ENCODE data around the gene MID1.

Gene MID1

DNA sequence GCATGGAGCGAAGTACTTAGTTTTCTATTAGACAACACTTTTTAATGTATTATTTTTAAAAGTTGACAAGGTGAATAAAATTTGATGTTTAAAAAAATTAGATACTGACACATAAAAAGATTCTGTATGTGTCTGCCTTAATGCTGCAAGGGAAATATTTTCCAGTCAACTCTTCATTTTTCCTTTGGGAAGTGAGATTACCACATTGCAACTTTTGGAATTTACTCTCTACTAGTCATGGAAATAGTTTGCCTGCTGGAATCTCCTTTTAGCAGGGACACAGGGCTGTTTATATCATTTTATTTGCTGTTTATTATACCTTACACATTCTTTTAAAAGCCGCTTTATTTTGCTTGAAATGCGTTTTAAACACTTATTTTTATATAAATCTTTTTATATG, 135.1 kb downstream of the MID1 start:
- no peak for DNase-seq (ENCODE audit: low read depth)

DNA sequence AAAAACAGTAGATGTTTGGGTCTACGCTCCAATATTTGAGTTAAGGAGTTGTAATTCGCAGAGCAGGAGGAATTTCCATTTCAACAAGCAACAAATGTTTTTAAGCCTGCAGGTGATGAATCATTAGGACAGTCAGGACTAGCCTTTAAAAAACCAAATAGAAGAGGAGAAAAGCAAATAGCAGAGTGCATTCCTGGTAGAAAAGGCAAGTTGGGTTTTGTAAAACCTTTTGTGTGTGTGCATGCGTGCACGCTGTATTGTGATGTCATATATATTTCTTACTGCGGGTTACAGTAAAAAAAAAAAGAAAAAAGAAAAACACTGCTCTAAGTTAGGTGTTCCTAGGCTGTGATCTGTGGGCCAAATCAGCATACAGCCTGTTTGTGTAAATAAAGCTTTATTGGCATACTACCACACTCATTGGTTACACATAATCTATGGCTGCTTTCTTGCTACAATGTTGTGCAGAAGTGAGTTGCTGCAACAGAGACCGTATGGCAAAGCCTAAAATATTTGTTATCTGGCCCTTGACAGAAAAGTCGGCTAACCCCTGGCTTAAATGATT, 135.6 kb downstream of the MID1 start:
- DNase-seq (ENCODE audit: low read depth), result no peak

DNA sequence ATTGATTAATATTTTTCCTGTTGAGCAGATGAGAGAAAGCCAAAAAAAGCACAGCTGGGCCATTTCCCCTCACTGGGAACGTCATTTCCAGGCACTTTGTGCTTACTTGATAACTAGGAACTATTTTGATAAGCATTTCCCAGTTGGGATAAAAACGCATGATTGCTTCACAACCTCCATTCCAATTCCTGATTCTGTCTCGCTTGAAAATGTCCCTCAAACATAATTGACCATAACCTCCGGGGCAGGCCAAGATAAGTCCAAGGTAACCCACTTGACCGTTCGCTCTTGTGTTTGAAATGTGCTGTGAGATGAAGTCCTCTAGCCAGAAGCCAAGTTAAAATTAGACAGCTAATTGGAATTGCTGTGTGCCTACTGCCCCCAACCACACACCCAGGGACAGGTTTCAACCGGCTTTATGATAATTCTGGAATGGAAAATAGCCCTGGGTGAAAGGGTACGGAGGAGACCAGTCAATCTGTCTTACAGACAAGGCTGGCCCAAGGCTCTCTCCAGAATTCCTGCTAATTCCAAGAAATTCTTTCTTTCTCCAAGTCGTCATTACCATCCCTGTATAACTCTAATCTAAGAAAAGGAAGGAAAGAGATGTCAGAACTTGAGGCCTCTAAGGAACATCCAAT, 137.1 kb downstream of the MID1 start:
- no peak for DNase-seq (ENCODE audit: low read depth)

DNA sequence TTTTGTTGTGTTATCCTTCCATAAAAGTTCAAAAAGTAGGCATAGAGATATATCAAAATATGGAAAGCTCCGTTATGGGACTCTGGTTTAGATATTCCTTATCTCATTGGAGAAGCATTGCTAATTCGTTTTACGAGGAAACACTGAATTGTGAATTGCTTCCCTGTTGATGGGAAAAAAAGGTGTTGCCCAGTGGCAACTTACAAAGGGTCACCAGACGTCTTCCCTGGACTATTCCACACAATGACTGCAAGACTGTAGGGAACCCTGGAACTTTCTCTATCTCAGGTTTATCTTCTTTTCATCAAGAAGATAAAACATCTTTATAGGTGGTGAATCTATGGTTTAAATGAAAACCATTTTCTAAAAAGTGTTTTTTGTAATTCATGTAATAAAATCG, 137.7 kb downstream of the MID1 start:
- no peak for DNase-seq (ENCODE audit: low read depth)

DNA sequence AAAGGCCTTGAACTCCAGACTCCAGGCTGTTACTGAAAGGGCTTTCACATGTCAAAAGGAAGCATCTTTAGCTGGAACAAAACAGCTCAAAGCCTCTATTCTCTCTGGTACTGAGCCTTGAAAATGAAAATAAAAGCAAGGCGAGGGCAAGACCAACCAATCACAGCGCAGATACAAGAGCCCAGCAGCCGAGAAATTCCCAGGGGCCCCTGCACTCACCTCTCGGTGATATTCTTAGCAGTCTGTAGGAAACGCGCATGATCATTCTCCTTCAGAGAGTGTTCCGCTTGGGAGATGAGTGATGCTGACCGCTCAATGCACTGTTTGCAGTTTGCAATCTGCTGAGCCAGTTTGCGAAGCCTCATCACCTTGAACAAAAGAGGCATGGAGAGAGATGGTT, 138.1 kb downstream of the MID1 start:
- DNase-seq (ENCODE audit: low read depth), result no peak

DNA sequence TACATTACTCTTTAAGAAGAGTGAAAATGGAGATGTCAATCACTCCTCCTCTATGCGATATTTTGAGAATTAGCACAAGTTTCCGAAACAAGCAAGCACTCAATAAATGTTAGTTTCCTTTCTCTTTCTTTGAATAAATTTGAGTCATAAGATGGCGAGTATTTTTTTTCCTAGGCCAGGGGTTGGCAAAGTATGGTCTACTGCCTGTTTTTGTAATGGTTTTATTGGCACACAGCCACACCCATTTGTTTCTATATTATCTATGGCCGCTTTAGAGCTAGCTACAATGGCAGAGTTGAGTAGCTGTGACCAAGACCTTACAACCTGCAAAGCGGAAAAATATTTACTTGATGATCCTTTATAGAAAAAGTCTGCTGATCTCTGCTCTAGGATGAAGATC, 139.5 kb downstream of the MID1 start:
- DNase-seq (ENCODE audit: low read depth), result no peak

DNA sequence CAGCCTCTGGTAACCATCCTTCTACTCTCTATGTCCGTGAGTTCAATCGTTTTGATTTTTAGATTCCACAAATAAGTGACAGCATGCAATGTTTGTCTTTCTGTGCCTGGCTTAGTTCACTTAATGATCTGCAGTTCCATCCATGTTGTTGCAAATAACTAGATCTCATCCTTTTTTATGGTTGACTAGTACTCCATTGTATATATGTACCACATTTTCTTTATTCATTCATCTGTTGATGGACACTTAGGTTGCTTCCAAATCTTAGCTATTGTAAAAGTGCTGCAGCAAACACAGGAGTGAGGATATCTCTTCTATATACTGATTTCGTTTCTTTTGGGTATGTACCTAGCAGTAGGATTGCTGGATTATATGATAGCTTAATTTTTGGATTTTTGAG, 140.9 kb downstream of the MID1 start:
- no peak for DNase-seq (ENCODE audit: low read depth)

DNA sequence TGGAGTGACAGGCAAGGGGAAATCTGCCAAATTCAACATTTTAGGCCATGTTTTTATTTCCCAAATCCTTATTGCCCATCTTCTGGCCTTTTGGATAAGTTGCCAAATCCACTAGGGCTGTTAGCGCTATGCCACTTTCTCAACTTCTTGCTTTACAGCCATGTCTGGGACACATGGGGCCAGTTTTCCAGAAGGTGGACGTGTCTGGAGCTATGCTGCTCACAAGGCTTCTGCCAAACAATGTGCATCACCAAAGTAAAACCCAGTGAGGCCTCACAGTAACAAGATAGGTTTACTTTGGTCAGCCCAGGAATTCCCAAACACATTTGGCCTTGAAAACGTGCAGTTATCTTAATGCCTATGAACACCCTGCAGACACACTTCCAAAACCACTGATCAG, 142.9 kb downstream of the MID1 start:
- no peak for DNase-seq (ENCODE audit: low read depth)

DNA sequence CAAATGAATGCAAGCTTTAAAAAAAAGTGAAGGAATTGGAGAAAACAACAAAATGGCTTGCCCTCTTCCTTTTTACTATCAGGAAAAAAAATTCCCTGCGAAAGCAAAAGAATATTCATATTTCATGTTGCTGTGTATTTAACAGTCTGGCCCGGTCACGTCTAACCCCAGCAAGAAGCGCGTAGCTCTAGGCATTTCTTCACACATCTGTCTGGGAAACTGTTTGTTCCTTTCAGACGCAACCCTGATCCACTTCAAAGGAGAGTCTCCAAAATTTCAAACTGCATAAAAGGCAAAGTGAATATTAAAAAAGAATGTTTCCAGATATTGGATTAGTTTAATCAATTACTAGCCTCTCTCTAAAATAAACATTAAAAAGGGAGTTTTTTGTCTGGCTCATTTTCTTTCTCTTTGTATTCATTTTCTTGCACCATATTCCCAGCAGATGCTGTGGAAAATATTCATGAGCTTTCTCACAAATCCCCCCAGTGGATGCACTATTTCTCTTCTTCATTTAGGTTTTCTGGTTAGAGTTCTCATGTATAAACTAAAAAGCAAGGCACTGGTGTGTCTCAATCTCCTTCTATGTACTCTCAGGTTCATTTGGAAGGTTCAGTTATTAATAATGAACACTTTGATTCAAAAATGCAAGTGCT, 145.3 kb downstream of the MID1 start:
- no peak for DNase-seq (ENCODE audit: low read depth)

DNA sequence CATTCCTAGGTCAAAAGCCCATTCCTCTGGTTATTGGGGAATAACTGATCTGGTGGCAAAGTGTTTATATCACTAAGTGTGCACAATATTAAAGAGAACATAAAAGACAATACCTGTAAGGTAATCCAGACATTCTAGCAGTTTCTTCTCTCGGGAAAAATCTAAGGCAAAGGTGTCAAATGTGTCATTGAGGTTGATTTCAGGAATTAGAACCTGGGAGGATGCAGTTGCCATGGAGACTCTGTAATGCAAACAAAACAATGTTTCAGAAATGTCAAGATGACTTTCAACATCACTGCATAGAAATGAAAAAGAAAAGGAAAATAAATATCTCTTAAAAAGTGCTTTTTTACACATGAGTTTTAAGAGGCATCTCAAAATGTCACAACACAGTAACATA, 145.9 kb downstream of the MID1 start:
- no peak for DNase-seq (ENCODE audit: low read depth)

DNA sequence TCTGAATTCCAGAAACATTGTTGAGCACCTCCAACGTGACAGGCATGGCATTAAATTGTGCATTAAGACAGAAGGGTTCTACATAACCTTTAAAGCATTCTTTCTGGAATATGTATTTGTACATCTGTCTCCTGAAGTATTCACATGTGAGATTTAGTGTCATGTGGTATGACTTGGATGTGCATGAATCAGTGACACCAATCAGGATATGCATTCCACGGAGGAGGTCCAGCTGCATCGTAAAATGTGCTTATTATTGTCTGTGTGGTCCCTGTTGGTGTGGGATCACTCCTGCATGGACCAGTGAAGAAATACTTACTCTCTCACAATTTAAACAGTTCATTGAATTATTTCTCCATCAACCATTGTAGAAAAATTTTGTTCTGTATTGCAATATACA, 149.0 kb downstream of the MID1 start:
- no peak for DNase-seq (ENCODE audit: low read depth)

DNA sequence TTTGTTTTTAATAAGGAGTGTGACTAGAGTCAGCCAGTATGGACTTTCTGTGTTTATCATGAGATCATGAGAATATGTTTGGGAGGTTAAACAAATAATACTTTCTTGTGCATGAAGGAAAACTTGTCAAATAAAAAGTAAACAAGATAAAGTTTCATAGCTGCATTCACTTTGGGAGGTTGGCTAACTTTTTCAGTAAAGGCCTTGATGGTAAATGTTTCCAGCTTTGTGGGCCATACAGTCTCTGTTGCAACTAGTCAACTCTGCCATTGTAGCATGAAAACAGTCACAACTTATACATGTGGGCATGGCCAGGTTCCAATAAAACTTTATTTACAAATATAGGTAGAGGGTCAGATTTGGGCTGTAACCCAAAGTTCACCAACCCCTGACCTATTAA, 150.4 kb downstream of the MID1 start:
- DNase-seq (ENCODE audit: low read depth), result no peak

DNA sequence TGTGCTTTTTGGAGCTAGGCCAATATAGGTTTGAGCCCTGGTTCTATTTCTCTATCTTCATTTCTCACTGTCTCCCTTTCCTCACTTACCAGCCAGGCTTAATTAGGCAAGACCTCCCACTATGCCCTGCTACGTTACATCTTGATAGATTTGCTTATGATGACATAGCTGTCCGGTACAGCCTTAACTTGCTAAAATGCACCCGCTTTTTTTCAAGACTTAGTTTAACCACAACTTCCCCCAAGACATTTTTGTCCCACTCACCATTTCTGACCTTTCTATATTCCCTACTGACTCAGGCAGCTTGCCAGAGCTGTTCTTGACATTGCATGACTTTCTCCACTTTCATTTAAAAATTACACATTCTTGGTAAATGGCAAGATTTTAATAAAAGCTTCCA, 152.6 kb downstream of the MID1 start:
- no peak for DNase-seq (ENCODE audit: low read depth)

DNA sequence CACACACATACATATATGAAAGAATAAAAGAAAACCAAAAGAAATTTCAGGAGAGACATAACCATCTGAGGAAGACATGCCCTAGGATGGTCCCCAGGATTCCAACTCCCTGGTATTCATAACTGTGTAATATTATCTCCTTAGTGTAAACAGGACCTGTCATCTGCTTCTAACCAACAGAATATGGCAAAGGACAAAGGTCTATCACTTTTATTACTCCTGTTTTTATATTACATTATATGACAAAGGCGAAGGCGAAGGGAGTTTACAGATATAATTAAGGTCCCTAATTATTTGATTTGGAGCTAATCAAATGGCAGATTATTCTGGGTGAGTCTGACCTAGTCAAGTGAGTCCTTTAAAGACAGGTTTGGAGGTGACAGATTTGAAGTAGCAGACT, 155.1 kb downstream of the MID1 start:
- no peak for DNase-seq (ENCODE audit: low read depth)

DNA sequence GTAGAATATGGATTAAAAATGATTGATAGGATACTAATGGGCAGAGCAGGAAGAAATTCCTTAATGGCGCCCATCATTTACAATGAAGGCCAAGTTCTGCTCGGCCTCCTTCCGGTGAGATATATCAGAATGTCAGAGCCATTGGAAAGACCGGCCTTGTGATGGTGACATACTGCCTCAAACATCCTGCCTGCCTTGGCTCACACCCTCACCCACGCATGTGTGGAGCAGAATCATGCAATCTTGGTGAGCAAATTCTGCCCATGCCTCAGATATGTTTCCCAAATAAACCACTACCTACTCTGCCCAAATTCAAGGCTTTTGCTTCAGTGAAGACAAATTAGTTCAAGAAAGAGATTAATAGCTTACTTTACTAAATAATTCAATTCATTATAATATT, 163.3 kb downstream of the MID1 start:
- DNase-seq (ENCODE audit: low read depth), result no peak

DNA sequence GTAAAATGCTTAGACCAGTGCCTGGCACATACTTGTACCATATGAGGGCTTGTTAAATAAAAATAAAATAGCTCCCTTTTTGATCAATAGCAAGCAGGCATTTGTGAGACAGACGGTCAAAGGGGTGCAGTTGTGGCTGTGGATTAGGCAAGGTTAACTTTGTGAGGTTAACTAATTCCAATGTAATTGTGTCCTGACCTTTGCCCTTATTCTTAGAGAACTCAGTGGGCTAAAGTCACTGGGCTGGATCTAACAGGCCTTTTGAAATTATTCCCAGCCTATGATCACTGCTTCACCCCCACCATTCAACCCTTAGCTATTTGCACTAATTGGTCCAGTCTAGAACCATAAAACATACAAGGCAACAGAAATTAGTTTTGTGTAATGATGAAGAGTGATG, 166.4 kb downstream of the MID1 start:
- DNase-seq (ENCODE audit: low read depth), result no peak

DNA sequence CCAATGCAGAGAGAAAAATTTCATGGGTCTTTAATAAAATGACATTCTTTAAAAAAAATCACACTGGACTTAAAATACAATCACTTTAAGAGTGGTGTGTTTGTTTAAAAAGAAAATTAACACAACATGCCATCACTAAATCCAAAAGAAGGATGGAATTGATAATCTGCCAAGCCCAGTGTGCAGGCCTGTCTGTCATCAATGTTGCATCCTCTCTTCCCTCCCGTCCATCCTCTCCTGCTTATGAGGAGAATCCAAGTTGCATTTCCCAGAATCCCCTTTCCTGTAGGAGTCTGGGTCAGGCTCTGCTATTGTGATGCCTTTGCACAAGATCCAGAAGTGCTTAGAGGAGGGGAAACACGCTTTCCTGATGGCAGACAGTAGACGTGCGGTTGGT, 169.4 kb downstream of the MID1 start:
- DNase-seq (ENCODE audit: low read depth), result no peak

DNA sequence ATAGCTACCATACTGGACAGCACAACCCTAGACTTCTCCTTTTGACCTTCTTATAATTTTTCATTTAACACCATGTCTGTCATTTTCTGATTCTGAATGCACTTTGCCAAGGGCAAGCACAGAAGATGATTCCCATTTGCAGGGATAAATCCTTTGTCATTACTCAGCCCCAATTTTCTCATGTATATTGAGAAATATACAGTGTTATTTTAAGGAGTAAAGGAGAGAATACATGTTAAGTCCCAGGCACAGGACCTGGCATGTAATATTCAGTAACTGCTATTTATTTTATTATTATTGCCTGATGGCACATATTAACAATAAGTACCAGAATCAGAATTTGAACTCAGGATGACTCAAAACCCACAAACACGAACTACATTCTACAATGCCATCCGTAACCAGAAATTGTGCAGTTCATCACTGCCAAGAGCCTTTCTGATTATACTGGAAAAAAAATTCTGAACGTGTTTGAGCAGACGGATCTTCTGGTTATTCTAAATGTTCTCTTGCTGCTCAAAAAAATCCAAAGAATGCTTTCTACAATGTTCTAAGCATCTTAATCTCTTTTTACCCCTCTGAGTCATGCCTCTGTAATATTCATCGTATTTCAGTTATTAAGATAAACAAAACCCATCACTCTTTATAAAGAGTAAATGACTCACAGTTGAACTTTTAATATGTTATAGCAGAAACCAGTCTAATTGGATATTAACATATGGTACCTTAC, 170.0 kb downstream of the MID1 start:
- peak; percentile 69 for DNase-seq (ENCODE audit: low read depth)

DNA sequence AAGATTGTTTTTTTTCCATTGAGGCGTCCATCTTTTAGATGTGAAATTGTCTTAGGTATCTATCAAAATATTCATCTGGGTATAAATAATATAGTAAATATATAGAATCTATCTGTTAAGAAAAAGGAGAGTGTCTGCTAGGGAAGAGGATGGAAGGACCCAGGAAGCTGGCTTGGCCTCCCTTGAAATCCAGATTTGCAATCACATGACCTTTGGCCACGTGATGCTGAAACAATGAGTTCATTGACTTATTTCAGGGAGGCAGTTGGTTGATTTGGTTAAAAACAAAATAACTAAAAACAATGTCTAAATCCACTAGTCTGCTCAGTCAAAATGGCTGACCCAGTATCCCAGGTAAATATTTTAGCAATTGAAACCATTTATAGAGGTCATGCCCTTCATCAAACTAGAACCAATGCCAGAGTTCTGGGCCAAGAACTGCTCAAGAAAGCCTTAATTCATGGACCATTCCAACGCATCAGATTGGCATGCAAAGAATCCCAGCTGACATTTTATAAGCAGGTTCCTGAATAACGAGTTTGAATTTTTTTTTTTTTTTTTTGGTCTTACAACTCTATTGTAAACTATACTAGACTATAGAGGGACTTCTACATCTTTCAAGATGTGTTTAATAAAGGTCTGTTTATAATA, 172.7 kb downstream of the MID1 start:
- DNase-seq (ENCODE audit: low read depth), result peak; percentile 23

DNA sequence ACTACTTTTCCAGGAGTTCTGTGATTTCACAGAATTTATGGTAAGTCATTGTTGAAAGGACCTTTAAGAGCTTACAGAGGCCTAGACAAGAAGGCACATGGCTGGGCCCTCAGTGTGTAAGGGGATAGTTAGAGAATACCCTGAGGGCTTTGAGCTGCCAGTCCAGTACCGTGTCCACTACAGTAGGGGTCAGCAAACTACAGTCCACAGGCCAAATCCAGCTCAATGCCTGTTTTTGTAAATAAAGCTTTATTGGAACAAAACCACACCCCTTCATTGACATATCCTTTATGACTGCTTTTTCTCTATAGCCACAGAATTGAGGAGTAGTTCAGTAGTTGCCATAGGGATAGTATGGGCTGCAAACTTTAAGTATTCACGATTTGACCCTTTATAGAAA, 176.2 kb downstream of the MID1 start:
- no peak for DNase-seq (ENCODE audit: low read depth)

DNA sequence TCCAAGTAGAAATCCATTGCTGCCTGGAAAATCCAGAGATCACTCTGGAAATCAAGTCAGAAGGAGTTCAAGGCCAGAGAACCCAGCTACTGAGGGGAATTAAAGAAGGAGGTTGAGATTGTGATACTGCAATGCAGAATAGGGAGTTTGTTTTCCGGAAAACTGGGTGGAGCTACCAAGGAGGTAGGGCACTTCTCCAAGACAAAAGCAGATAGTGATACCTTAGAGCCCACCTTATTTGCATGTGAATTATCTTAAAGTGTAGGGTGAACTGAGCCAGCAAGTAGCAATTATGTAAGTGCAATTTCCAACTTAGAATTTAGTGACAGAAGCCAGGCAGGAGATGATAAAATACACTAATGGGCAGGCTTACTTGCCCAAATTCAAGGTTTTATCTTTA, 178.9 kb downstream of the MID1 start:
- DNase-seq (ENCODE audit: low read depth), result no peak

DNA sequence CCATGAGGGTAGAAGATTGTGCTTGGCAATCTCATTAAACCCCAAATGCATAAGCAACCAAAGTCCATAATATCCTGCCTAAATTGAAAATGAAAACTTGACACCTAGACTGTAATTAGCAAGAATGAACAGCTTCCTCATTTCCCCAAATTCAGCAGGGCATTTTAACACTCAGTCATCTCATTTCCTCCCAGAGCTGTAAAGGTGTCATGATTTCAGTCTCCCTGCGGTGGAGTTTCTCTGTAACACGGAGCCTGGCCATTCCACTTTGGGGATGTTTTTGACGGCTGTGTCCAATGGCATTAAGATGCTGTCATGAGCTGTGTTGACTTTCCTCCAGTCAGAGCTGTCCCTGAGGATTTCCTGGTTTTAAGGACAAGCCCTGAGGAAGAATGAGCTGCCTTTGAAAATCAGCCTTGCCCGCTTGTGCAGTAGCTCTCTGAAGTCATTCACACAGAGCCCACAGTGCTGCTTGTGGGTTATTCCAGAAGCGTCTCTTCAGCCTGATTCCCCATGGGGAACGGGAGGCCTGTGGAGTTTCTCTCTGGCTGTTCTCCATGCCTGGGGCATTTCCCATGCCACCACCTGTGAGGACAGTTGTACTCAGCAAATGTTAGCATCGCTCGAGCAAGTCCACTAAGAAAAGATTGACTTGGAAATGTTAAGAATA, 187.0 kb downstream of the MID1 start:
- DNase-seq (ENCODE audit: low read depth), result no peak
